H9 (cell line): ENCODE measurements around the gene ELOVL3. TPM values are rescaled to one million over a fixed set of nuclear protein-coding genes. Genes with fewer than 3 reads are reported as not detected.
A peak's percentile ranks its signal among the peaks of the same experiment; 100 is the strongest.

Source experiments
- DNase-seq: peaks from one replicate; pipeline ENCODE4 v3.0.0-alpha.2; 2017
- H2AFZ ChIP-seq: one replicate; pipeline ENCODE4 v1.6.1; 2013; ENCODE audit warnings: mild to moderate bottlenecking, low read length, control low read depth, moderate library complexity
- H2AK5ac ChIP-seq: 2 replicates; pipeline ENCODE4 v1.6.1; 2013; ENCODE audit warnings: low read length, control low read depth, mixed read lengths; ENCODE audit not compliant: insufficient read length
- H2BK120ac ChIP-seq: one replicate; pipeline ENCODE4 v1.6.1; 2013; ENCODE audit warnings: low read depth, mild to moderate bottlenecking, low read length, control low read depth, inconsistent platforms; ENCODE audit not compliant: poor library complexity, severe bottlenecking
- H2BK12ac ChIP-seq: 2 replicates; pipeline ENCODE4 v1.6.1; 2013; ENCODE audit warnings: low read length, control low read depth, mixed read lengths, low read depth; ENCODE audit not compliant: insufficient read length
- H2BK15ac ChIP-seq: 2 replicates; pipeline ENCODE4 v1.6.1; 2013; ENCODE audit warnings: low read depth, low read length, control low read depth
- H2BK20ac ChIP-seq: one replicate; pipeline ENCODE4 v1.6.1; 2013; ENCODE audit warnings: low read depth, mild to moderate bottlenecking, low read length, control low read depth, inconsistent platforms; ENCODE audit not compliant: poor library complexity, severe bottlenecking
- H2BK5ac ChIP-seq: 2 replicates; pipeline ENCODE4 v1.6.1; 2013; ENCODE audit warnings: low read length, control low read depth, mixed read lengths; ENCODE audit not compliant: insufficient read length
- H3K14ac ChIP-seq: 2 replicates; pipeline ENCODE4 v1.6.1; 2013; ENCODE audit warnings: low read length, control low read depth; ENCODE audit not compliant: insufficient read depth
- H3K18ac ChIP-seq: 2 replicates; pipeline ENCODE4 v1.6.1; 2013; ENCODE audit warnings: low read depth, mild to moderate bottlenecking, mixed read lengths, low read length, control low read depth; ENCODE audit not compliant: insufficient read length
- H3K23ac ChIP-seq: 2 replicates; pipeline ENCODE4 v1.6.1; 2013; ENCODE audit warnings: low read length, control low read depth, mixed read lengths, low read depth; ENCODE audit not compliant: insufficient read length
- H3K23me2 ChIP-seq: 2 replicates; pipeline ENCODE4 v1.6.1; 2013; ENCODE audit warnings: low read depth, mild to moderate bottlenecking, mixed read lengths, low read length, control low read depth; ENCODE audit not compliant: insufficient read length, poor library complexity, severe bottlenecking
- H3K27ac ChIP-seq: 2 replicates; pipeline ENCODE4 v1.5.1; 2013; ENCODE audit warnings: low read length, control low read depth, mixed read lengths, low read depth; ENCODE audit not compliant: insufficient read length
- H3K27me3 ChIP-seq: 2 replicates; pipeline ENCODE4 v1.6.1; 2013; ENCODE audit warnings: low read length, control low read depth, inconsistent platforms; ENCODE audit not compliant: insufficient read depth
- H3K4ac ChIP-seq: 2 replicates; pipeline ENCODE4 v1.6.1; 2013; ENCODE audit warnings: low read depth, mild to moderate bottlenecking, control low read depth, inconsistent platforms, low read length, moderate library complexity
- H3K4me1 ChIP-seq: 2 replicates; pipeline ENCODE4 v1.6.1; 2013; ENCODE audit warnings: low read length, control low read depth, inconsistent platforms; ENCODE audit not compliant: insufficient read depth
- H3K4me2 ChIP-seq: 2 replicates; pipeline ENCODE4 v1.6.1; 2013; ENCODE audit warnings: low read length, control low read depth, mixed read lengths; ENCODE audit not compliant: insufficient read length, insufficient read depth
- H3K56ac ChIP-seq: 2 replicates; pipeline ENCODE4 v1.6.1; 2013; ENCODE audit warnings: low read depth, mild to moderate bottlenecking, mixed read lengths, low read length, control low read depth; ENCODE audit not compliant: insufficient read length
- H3K79me1 ChIP-seq: 2 replicates; pipeline ENCODE4 v1.6.1; 2013; ENCODE audit warnings: low read depth, mild to moderate bottlenecking, moderate library complexity, low read length, control low read depth, inconsistent platforms; ENCODE audit not compliant: insufficient read depth, poor library complexity, severe bottlenecking
- H3K79me2 ChIP-seq: 2 replicates; pipeline ENCODE4 v1.6.1; 2013; ENCODE audit warnings: low read length, control low read depth, inconsistent platforms; ENCODE audit not compliant: insufficient read depth
- H3K9ac ChIP-seq: 2 replicates; pipeline ENCODE4 v1.6.1; 2013; ENCODE audit warnings: low read length, control low read depth, mixed read lengths; ENCODE audit not compliant: insufficient read length; ENCODE audit errors: extremely low read depth
- H3K9me3 ChIP-seq: one replicate; pipeline ENCODE4 v1.6.1; 2013; ENCODE audit warnings: low read depth, low read length, inconsistent platforms; ENCODE audit not compliant: control insufficient read depth
- H3T11ph ChIP-seq: one replicate; pipeline ENCODE4 v1.6.1; 2013; ENCODE audit warnings: mild to moderate bottlenecking, low read length, control low read depth, inconsistent platforms
- H4K20me1 ChIP-seq: one replicate; pipeline ENCODE4 v1.6.1; 2013; ENCODE audit not compliant: control insufficient read depth, insufficient read length, insufficient read depth
- H4K5ac ChIP-seq: 2 replicates; pipeline ENCODE4 v1.6.1; 2013; ENCODE audit warnings: low read depth, mild to moderate bottlenecking, mixed read lengths, low read length, control low read depth; ENCODE audit not compliant: insufficient read length
- H4K8ac ChIP-seq: replicated peaks from 2 replicates; pipeline ENCODE4 v1.6.1; 2013; ENCODE audit warnings: low read length, control low read depth, mixed read lengths, low read depth; ENCODE audit not compliant: insufficient read length
- H4K91ac ChIP-seq: 2 replicates; pipeline ENCODE4 v1.6.1; 2013; ENCODE audit warnings: low read depth, mild to moderate bottlenecking, moderate library complexity, mixed read lengths, low read length, control low read depth; ENCODE audit not compliant: insufficient read length
- H3K27ac Mint-ChIP-seq, 3 experiments: 2 replicates in 2 of 3; 3 replicates in 1 of 3; pipeline ENCODE4 v1.8.0; 2020 to 2021; ENCODE audit warnings: mixed read lengths in 3 of 3, mild to moderate bottlenecking in 1 of 3, moderate library complexity in 1 of 3
- H3K27me3 Mint-ChIP-seq: 2 replicates; pipeline ENCODE4 v1.8.0; 2021; ENCODE audit warnings: low read depth, mild to moderate bottlenecking, moderate library complexity, mixed read lengths
- H3K36me3 Mint-ChIP-seq, 3 experiments: 2 replicates in 2 of 3; 3 replicates in 1 of 3; pipeline ENCODE4 v1.8.0; 2020 to 2021; ENCODE audit warnings: low read depth in 3 of 3, mixed read lengths in 3 of 3; ENCODE audit not compliant: insufficient read depth in 1 of 3
- H3K4me1 Mint-ChIP-seq, 2 experiments: 2 replicates each; pipeline ENCODE4 v1.8.0; 2020; ENCODE audit warnings: mixed read lengths in 2 of 2
- H3K4me3 Mint-ChIP-seq, 2 experiments: 2 replicates in 1 of 2; 3 replicates in 1 of 2; pipeline ENCODE4 v1.8.0; 2020 to 2021; ENCODE audit warnings: mild to moderate bottlenecking in 2 of 2, mixed read lengths in 2 of 2, moderate library complexity in 1 of 2
- H3K9me3 Mint-ChIP-seq, 2 experiments: 2 replicates in 1 of 2; 3 replicates in 1 of 2; pipeline ENCODE4 v1.8.0; 2020; ENCODE audit warnings: mild to moderate bottlenecking in 2 of 2, mixed read lengths in 2 of 2, moderate library complexity in 1 of 2
- WGBS: extraction: QIAGEN DNeasy Blood & Tissue Kit; methylation state at CpG from one replicate; pipeline ENCODE4 v1.1.7; 2013; ENCODE audit warnings: missing lambda C conversion rate, low lambda C conversion rate, mixed read lengths; ENCODE audit not compliant: insufficient read length; ENCODE audit errors: extremely low coverage; 5-methylcytosine and 5-hydroxymethylcytosine counted together
- total RNA-seq: library from RNA; stranded (reverse); gene quantifications from 2 replicates; pipeline ENCODE4 v1.2.1, GENCODE V29; 2021
- TF ChIP-seq, protein P1 (sequence below): fragments of 200-600 bp; sonication (generic); conservative IDR thresholded peaks from 3 replicates; pipeline ENCODE4 v1.8.0; 2021; ENCODE audit warnings: antibody characterized with exemption, mild to moderate bottlenecking

The ELOVL3 gene
- total RNA-seq, 1 experiment from 2014 or later: not detected

DNA sequence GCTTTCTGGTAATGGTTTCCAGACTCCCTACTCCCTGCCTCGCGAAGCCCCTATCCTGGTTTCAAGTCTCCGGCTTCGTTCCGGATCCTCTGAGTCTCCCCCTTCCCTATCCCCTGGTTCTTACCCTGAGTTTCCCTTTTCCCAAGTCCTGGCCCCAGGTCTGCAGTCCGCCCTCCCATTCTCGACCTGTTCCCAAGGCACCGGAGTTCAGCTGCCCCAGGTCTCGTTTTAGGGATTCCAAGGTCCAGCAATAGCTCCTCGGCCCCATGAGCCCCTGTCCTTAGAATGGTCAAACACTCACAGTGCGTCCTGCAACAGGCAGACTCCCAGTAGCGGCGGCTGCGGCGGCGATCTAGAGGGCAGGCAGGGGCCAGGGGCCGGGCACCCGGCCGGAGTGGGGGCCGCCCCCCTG, 14.9 kb downstream of the ELOVL3 start:
- H3K14ac ChIP-seq: no peak overlapping the region; the same call in 1 of the 2 replicates
- no peak overlapping the region for H2AFZ ChIP-seq
- no peaks in the 10 kb centered on the region for H3K79me1 ChIP-seq
- H3K9ac ChIP-seq: no peak overlapping the region
- no peak overlapping the region for H3K4ac ChIP-seq
- no peak overlapping the region for H3K27ac ChIP-seq
- peak overlapping the region; percentile 82 for H3K4me2 ChIP-seq
- no peak overlapping the region for H3T11ph ChIP-seq
- H3K9me3 Mint-ChIP-seq: no peaks in the 10 kb centered on the region
- no peak overlapping the region for H3K56ac ChIP-seq
- peaks cover 81% of the 10 kb centered on the region for H3K27me3 Mint-ChIP-seq
- no peaks in the 10 kb centered on the region for H3K79me2 ChIP-seq
- TF ChIP-seq, protein P1, sequence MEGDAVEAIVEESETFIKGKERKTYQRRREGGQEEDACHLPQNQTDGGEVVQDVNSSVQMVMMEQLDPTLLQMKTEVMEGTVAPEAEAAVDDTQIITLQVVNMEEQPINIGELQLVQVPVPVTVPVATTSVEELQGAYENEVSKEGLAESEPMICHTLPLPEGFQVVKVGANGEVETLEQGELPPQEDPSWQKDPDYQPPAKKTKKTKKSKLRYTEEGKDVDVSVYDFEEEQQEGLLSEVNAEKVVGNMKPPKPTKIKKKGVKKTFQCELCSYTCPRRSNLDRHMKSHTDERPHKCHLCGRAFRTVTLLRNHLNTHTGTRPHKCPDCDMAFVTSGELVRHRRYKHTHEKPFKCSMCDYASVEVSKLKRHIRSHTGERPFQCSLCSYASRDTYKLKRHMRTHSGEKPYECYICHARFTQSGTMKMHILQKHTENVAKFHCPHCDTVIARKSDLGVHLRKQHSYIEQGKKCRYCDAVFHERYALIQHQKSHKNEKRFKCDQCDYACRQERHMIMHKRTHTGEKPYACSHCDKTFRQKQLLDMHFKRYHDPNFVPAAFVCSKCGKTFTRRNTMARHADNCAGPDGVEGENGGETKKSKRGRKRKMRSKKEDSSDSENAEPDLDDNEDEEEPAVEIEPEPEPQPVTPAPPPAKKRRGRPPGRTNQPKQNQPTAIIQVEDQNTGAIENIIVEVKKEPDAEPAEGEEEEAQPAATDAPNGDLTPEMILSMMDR: no peak
- no peak overlapping the region for H4K8ac ChIP-seq
- H3K23me2 ChIP-seq: peaks cover 13% of the 10 kb centered on the region
- H3K9me3 ChIP-seq: no peaks in the 10 kb centered on the region
- DNase-seq: no peak
- no peak overlapping the region for H4K91ac ChIP-seq
- H3K18ac ChIP-seq: no peak overlapping the region
- no peak overlapping the region for H2BK120ac ChIP-seq
- H3K4me3 Mint-ChIP-seq: peak overlapping the region; percentile 59 to 86
- no peak overlapping the region for H2BK5ac ChIP-seq
- no peak overlapping the region for H2BK15ac ChIP-seq
- no peaks in the 10 kb centered on the region for H4K20me1 ChIP-seq
- H2AK5ac ChIP-seq: no peak overlapping the region
- no peak overlapping the region for H4K5ac ChIP-seq
- H3K36me3 Mint-ChIP-seq: no peaks in the 10 kb centered on the region; a peak in 1 of 7 replicates
- H3K23ac ChIP-seq: no peak overlapping the region
- H3K4me1 Mint-ChIP-seq: peaks cover 23% of the 10 kb centered on the region in 2 experiments
- no peak overlapping the region for H2BK12ac ChIP-seq
- peak overlapping the region in 1 of 3 experiments; percentile 52; a peak in 1 of 7 replicates for H3K27ac Mint-ChIP-seq
- H3K27me3 ChIP-seq: peaks cover 55% of the 10 kb centered on the region
- H3K4me1 ChIP-seq: no peaks in the 10 kb centered on the region
- WGBS: no CpG with 5 or more reads among the region's 20 CpGs
- no peak overlapping the region for H2BK20ac ChIP-seq
